Measurements from ENCODE around the gene PARD3B. TPM values are rescaled to one million over a fixed set of nuclear protein-coding genes. Genes with fewer than 3 reads are reported as not detected.

PARD3B gene
- total and polyA plus RNA-seq, 7 donors, result 3.2 to 64.0 (median 42.5) TPM

GRCh38 chr2:204842068-204842467 is 296.8 kb downstream of the PARD3B start:
- intact Hi-C loops (cut with DNase I), result no loop called here
- Histone ChIP-seq H3K9me3 (no peaks in the 10 kb centered on the region), H3K36me3 (no peaks in the 10 kb centered on the region), H3K4me1 (peaks cover 0 to 25% (median 23%) of the 10 kb centered on the region in 4 donors), H3K4me3 (no peak overlapping the region), H3K27me3 (no peaks in the 10 kb centered on the region), H3K27ac (peak overlapping the region; percentile 32 to 74 (median 58))
- WGBS, 2 donors, result 92 to 96% methylated on average over 1 of the region's 1 CpG
- no peak for TF ChIP-seq POLR2A (IDR thresholded peaks at IDR 0.05)
- TF ChIP-seq EP300 (IDR thresholded peaks at IDR 0.05), result no peak
- TF ChIP-seq, protein P1, sequence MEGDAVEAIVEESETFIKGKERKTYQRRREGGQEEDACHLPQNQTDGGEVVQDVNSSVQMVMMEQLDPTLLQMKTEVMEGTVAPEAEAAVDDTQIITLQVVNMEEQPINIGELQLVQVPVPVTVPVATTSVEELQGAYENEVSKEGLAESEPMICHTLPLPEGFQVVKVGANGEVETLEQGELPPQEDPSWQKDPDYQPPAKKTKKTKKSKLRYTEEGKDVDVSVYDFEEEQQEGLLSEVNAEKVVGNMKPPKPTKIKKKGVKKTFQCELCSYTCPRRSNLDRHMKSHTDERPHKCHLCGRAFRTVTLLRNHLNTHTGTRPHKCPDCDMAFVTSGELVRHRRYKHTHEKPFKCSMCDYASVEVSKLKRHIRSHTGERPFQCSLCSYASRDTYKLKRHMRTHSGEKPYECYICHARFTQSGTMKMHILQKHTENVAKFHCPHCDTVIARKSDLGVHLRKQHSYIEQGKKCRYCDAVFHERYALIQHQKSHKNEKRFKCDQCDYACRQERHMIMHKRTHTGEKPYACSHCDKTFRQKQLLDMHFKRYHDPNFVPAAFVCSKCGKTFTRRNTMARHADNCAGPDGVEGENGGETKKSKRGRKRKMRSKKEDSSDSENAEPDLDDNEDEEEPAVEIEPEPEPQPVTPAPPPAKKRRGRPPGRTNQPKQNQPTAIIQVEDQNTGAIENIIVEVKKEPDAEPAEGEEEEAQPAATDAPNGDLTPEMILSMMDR (IDR thresholded peaks at IDR 0.05), result no peak
- TF ChIP-seq POLR2AphosphoS5 (IDR thresholded peaks at IDR 0.05), result no peak
- DNase-seq, result no peak

DNA sequence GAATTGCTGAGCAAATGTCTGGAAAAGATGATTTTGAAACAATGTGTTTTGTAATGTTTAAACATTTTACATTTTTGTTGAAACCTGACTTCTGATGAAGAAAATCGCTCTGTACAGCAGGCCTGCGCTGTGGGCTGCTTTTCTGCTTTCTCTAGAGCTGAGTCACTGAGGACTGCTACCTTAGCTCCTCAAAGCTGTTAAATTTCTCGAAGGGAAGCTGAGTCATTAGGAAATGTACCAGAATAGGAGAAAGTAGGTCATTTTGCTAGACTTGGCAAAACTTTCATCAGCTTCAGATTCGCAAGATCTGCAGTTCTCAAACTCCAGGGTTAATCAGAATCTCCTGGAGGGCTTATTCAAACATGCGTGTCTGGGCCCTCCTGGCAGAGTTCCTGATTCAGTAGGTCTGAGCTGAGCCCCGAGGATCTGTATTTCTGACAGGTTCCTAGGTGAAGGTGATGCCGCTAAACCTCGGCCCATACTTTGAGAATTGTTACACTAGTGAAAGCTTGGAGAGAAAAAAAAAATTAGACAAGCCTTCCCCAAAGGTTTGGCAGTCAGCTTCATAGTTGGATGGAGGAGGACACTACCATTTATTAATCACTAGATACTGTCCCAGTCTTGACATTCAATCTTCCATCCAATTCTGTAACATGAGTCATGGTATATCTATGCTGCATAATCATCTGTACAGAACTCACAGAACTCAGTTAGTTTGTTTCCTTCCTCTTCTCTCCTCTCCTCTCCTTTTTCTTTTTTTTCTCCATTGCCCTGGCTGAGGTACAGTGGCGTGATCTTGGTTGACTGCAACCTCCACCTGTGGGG is 297.6 kb downstream of the PARD3B start:
- intact Hi-C loops (cut with DNase I), result no loop called here
- DNase-seq, result peak; percentile 81
- Histone ChIP-seq H3K4me3 (no peak overlapping the region), H3K4me1 (peaks cover 0 to 25% (median 23%) of the 10 kb centered on the region in 4 donors), H3K36me3 (no peaks in the 10 kb centered on the region), H3K27me3 (no peaks in the 10 kb centered on the region), H3K27ac (peak overlapping the region; percentile 46 to 74 (median 58)), H3K9me3 (no peaks in the 10 kb centered on the region)
- 69 to 71% methylated on average over 9 of the region's 9 CpGs for WGBS, 2 donors
- TF ChIP-seq POLR2AphosphoS5 (IDR thresholded peaks at IDR 0.05) (peak in 1 of 4 donors; percentile 47), EP300 (IDR thresholded peaks at IDR 0.05) (no peak)

DNA sequence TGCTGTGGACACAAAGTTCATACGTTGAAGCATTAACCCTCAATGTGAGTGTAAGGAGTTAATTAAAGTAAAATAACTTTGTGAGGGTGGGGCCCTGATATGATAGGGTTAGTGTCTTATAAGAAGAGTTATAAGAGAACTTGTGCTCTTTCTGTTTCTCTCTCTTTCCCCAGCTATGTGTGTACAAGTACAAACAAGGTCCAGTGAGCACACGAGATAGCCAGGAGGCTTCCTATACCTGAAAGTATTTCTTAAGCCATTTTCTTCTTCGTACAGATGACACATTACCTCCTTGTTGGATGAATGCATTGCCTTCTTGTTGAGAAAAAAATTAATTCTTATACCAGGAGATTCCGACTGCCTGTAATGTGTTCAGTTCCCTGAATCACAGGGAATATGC is 301.2 kb downstream of the PARD3B start:
- no peaks in the 10 kb centered on the region for H3K36me3 ChIP-seq
- intact Hi-C loops (cut with DNase I), result no loop called here
- no peaks in the 10 kb centered on the region for H3K9me3 ChIP-seq
- no peak for DNase-seq
- no peaks in the 10 kb centered on the region for H3K27me3 ChIP-seq
- peaks cover 0 to 28% (median 20%) of the 10 kb centered on the region in 4 donors for H3K4me1 ChIP-seq
- H3K4me3 ChIP-seq, result no peak overlapping the region
- no peak for TF ChIP-seq EP300 (IDR thresholded peaks at IDR 0.05)
- TF ChIP-seq, protein P1 (IDR thresholded peaks at IDR 0.05), result no peak
- no peak for TF ChIP-seq POLR2A (IDR thresholded peaks at IDR 0.05)
- no peak for TF ChIP-seq POLR2AphosphoS5 (IDR thresholded peaks at IDR 0.05)
- 91 to 95% methylated on average over 4 of the region's 4 CpGs for WGBS, 2 donors
- H3K27ac ChIP-seq, result no peak overlapping the region

DNA sequence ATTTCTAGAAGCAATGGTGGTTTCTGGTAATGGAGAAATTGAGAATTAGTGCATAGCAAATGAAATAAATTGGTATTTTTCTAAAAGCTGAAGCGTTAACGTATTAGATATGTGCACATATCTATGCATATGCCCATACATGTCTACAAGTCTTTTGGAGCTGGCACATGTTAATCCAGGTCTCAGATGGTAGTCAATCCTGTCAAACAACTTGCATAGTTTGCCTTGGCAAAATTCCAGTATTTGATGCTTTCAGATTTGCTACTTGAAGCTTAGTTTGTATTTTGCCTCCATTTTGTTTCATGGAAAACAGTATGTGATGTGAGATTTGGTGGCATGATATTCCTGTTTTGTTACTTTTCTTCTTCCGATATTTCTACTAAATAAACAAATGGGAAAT is 304.6 kb downstream of the PARD3B start:
- no peak overlapping the region for H3K27ac ChIP-seq
- H3K9me3 ChIP-seq, result no peaks in the 10 kb centered on the region
- intact Hi-C loops (cut with DNase I), result no loop called here
- no peak for DNase-seq
- TF ChIP-seq, protein P1 (IDR thresholded peaks at IDR 0.05), result no peak
- TF ChIP-seq EP300 (IDR thresholded peaks at IDR 0.05) (no peak), POLR2A (IDR thresholded peaks at IDR 0.05) (no peak), POLR2AphosphoS5 (IDR thresholded peaks at IDR 0.05) (no peak)
- WGBS, 2 donors, result 94% methylated on average over 3 of the region's 3 CpGs
- peaks cover 0 to 39% (median 26%) of the 10 kb centered on the region in 4 donors for H3K4me1 ChIP-seq
- no peak overlapping the region for H3K4me3 ChIP-seq
- H3K27me3 ChIP-seq, result no peaks in the 10 kb centered on the region
- H3K36me3 ChIP-seq, result no peaks in the 10 kb centered on the region

DNA sequence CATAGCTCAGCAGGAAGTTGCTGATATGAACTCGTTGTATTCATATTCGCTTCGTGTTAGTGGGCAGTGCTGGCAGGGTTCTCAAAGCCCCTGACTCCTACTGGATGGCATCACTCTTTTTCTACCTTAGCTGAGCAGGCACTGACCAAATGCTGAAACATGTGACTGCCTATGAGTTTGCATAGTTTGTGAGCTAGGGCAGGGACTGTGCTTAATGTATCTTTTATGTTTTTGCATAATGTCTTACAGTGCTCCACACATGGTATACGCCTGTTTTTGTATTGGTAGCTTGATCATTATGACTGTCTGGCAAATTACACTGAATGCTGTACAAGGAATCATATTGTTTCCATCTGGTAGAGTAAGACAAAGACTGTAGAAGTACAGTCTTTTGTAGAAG is 305.3 kb downstream of the PARD3B start:
- no peak for DNase-seq
- 87 to 91% methylated on average over 4 of the region's 4 CpGs for WGBS, 2 donors
- Histone ChIP-seq H3K9me3 (no peaks in the 10 kb centered on the region), H3K36me3 (no peaks in the 10 kb centered on the region), H3K4me1 (peaks cover 0 to 40% (median 26%) of the 10 kb centered on the region in 4 donors), H3K4me3 (no peak overlapping the region), H3K27me3 (no peaks in the 10 kb centered on the region), H3K27ac (no peak overlapping the region)
- no peak for TF ChIP-seq POLR2A (IDR thresholded peaks at IDR 0.05)
- TF ChIP-seq, protein P1 (IDR thresholded peaks at IDR 0.05), result no peak
- no peak for TF ChIP-seq EP300 (IDR thresholded peaks at IDR 0.05)
- TF ChIP-seq POLR2AphosphoS5 (IDR thresholded peaks at IDR 0.05), result no peak
- intact Hi-C loops (cut with DNase I), result no loop called here

All from sigmoid colon (tissue), 7 donors.